ENCODE data around the gene SCUBE1. TPM values are rescaled to one million over a fixed set of nuclear protein-coding genes. Genes with fewer than 3 reads are reported as not detected.

SCUBE1 gene
- total RNA-seq, 1 experiment from 2014 or later, result 3.9 TPM

- peaks cover 11 to 20% of the 10 kb centered on the region in 2 experiments for H3K4me1 ChIP-seq (ENCODE audit: control insufficient read depth in 1 of 2, insufficient read depth in 2 of 2, low read length in 2 of 2)
- no peak overlapping the region for H2AFZ ChIP-seq (ENCODE audit: low read depth, low read length, poor library complexity, severe bottlenecking)
- no TSS peak for BruUV-seq (replicated peaks)
- H3K4me3 ChIP-seq (replicated peaks in 1 of 2; ENCODE audit: low read depth in 1 of 2, low read length in 2 of 2), result no peak overlapping the region
- H3K27me3 ChIP-seq (ENCODE audit: insufficient read depth, low read length), result no peaks in the 10 kb centered on the region
- DNase-seq (ENCODE audit: low read depth, low spot score) (no peak), ATAC-seq (no peak)
- ChIA-PET CTCF (interaction anchor here (1.6 to 3.2 kb wide), 2 partner anchors 39 to 75 kb away, joined by 8 to 15 read pairs; no protein-coding TSS in a partner anchor), POLR2A (no interaction called here), RAD21 (ENCODE audit: low non-redundant PET in 1 of 2, low total read pairs in 2 of 2, uncharacterized antibody in 2 of 2, unreplicated experiment in 2 of 2) (interaction anchor here in 1 of 2 experiments (1.1 kb wide), 1 partner anchor 39 kb away, joined by 3 read pairs; no protein-coding TSS in a partner anchor)
- no peaks in the 10 kb centered on the region for H3K9me3 ChIP-seq (ENCODE audit: control insufficient read depth in 1 of 2, insufficient read depth in 1 of 2, low read depth in 1 of 2, low read length in 2 of 2)
- no peak for TF ChIP-seq POLR2A (IDR thresholded peaks at IDR 0.05; ENCODE audit: borderline replicate concordance, extremely low read depth, insufficient read depth, insufficient read length)
- TF ChIP-seq CBX3 (IDR thresholded peaks at IDR 0.05; ENCODE audit: low read depth), result no peak
- TF ChIP-seq SP1 (IDR thresholded peaks at IDR 0.05; ENCODE audit: low read depth), result no peak
- no peak for TF ChIP-seq ELF1 (IDR thresholded peaks at IDR 0.05; ENCODE audit: borderline replicate concordance, low read depth)
- TF ChIP-seq EZH2phosphoT487 (IDR thresholded peaks at IDR 0.05; ENCODE audit: borderline replicate concordance), result no peak
- no peak for TF ChIP-seq ZBTB33 (IDR thresholded peaks at IDR 0.05; ENCODE audit: extremely low read depth, insufficient replicate concordance, low read length)
- TF ChIP-seq FOSL1 (IDR thresholded peaks at IDR 0.05; ENCODE audit: low read depth), result no peak
- no peak for TF ChIP-seq MAX (IDR thresholded peaks at IDR 0.05)
- no peak for TF ChIP-seq EGR1 (IDR thresholded peaks at IDR 0.05; ENCODE audit: low read depth)
- no peak for TF ChIP-seq ZNF274 (IDR thresholded peaks at IDR 0.05; ENCODE audit: low read depth, low read length)
- TF ChIP-seq SIN3A (IDR thresholded peaks at IDR 0.05; ENCODE audit: low read depth), result no peak
- no peak for TF ChIP-seq RAD21 (IDR thresholded peaks at IDR 0.05; ENCODE audit: low read depth)
- TF ChIP-seq CTCF (IDR thresholded peaks at IDR 0.05 in 2 of 3, conservative IDR thresholded peaks at IDR 0.05 in 1 of 3; ENCODE audit: borderline replicate concordance in 1 of 3, insufficient read depth in 1 of 3, low read depth in 2 of 3, low read length in 2 of 3), result no peak
- no peak for TF ChIP-seq YY1 (IDR thresholded peaks at IDR 0.05; ENCODE audit: extremely low read depth, insufficient replicate concordance, low read depth, low read length)
- no peak for TF ChIP-seq CEBPB (IDR thresholded peaks at IDR 0.05; ENCODE audit: low read depth)
- H3K36me3 ChIP-seq (ENCODE audit: control insufficient read depth in 1 of 2, insufficient read depth in 2 of 2, low read length in 2 of 2), result no peaks in the 10 kb centered on the region
- intact Hi-C loops (cut with micrococcal nuclease), result loop anchor here (2.0 to 10.0 kb wide), 2 partner anchors 40 to 1354 kb away; no protein-coding TSS in a partner anchor
- no peak overlapping the region for H3K27ac ChIP-seq (ENCODE audit: low read depth, low read length)
- no peak overlapping the region for H3K4me2 ChIP-seq (ENCODE audit: low read length)
- no peak overlapping the region for H3K9ac ChIP-seq (ENCODE audit: low read length)
- no peaks in the 10 kb centered on the region for H4K20me1 ChIP-seq (ENCODE audit: insufficient read depth)
- H3K9me2 ChIP-seq (ENCODE audit: insufficient read depth), result no peaks in the 10 kb centered on the region
- H3K79me2 ChIP-seq (ENCODE audit: insufficient read depth, low read length), result no peaks in the 10 kb centered on the region
Measured at GRCh38 chr22:43270949-43271348, 72.2 kb downstream of the SCUBE1 start.

All from HCT116 (cell line).